H1 (cell line): ENCODE data around the gene C2. TPM values are rescaled to one million over a fixed set of nuclear protein-coding genes. Genes with fewer than 3 reads are reported as not detected.

Experiments used
- MAX ChIP-seq: IDR thresholded peaks from 2 replicates; pipeline ENCODE4 v1.6.1; 2012; ENCODE audit warnings: inconsistent platforms
- NANOG ChIP-seq: IDR thresholded peaks from 2 replicates; pipeline ENCODE4 v1.6.1; 2011; ENCODE audit warnings: low read length, low read depth, mild to moderate bottlenecking, inconsistent platforms; ENCODE audit not compliant: insufficient read depth, poor library complexity, severe bottlenecking
- RXRA ChIP-seq: IDR thresholded peaks from 2 replicates; pipeline ENCODE4 v1.6.1; 2011; ENCODE audit warnings: low read depth, mild to moderate bottlenecking, low read length, moderate library complexity; ENCODE audit not compliant: insufficient read depth
- polyA plus RNA-seq, 7 experiments: library from polyadenylated mRNA; depleted of rRNA in 3 of 7; stranded (reverse) in 5 of 7; unstranded in 2 of 7; fragments of >200 nt in 5 of 7; fragments of 200-250 nt in 2 of 7; gene quantifications; 1 replicate in 5 of 7; 2 replicates in 1 of 7; 4 replicates in 1 of 7; pipeline versions ENCODE4 v1.2.1 to v1.2.3, GENCODE V29; 2011 to 2013; ENCODE audit warnings: missing spikeins in 2 of 7, mixed read lengths in 2 of 7
- total RNA-seq: library from RNA; stranded (reverse); fragmentation: NEBNext Ultra II Directional; extraction: Animal tissue kit (Norgen Biotek cat#: 25700); gene quantifications from 2 replicates; pipeline ENCODE4 v1.2.1, GENCODE V29; 2021

C2 gene
- total and polyA plus RNA-seq, 2 of the 8 experiments (the other 6 are each of a cell fraction or from before 2014, with no cell fraction given): 0.26 to 0.38 TPM

GRCh38 chr6:31956796-31957195 is 29.3 kb downstream of the C2 start (continued):
- no peak for TF ChIP-seq MAX
- TF ChIP-seq RXRA: no peak
- no peak for TF ChIP-seq NANOG
